ENCODE data around the gene KCTD8.

- TF ChIP-seq CTCF (IDR thresholded peaks at IDR 0.05) (no peak), POLR2A (IDR thresholded peaks at IDR 0.05) (no peak)
These were observed 775 bp downstream of the KCTD8 start for GRCh38 chr4:44447563-44448504.
